Glomerular endothelial cell (primary cell): ENCODE measurements around the gene CNR1. TPM values are rescaled to one million over a fixed set of nuclear protein-coding genes. Genes with fewer than 3 reads are reported as not detected.

ENCODE experiments used
- DNase-seq: peaks from one replicate; pipeline ENCODE4 v3.0.0-alpha.2; 2011; ENCODE audit warnings: low read depth, low spot score; ENCODE audit errors: extremely low read depth
- total RNA-seq: library from RNA; depleted of rRNA; stranded (reverse); fragments of >200 nt; gene quantifications from 2 replicates; pipeline ENCODE4 v1.2.3, GENCODE V29; 2015

Gene CNR1
- total RNA-seq, 1 donor from 2014 or later = not detected

- DNase-seq = no peak
Measured at GRCh38 chr6:88144637-88145297, 21.4 kb downstream of the CNR1 start.

- DNase-seq = no peak
Measured at GRCh38 chr6:88143421-88144157, 22.6 kb downstream of the CNR1 start.

GRCh38 chr6:88142297-88142668 lies 23.9 kb downstream of the CNR1 start:
- DNase-seq = no peak

- DNase-seq = no peak
Measured at GRCh38 chr6:88141561-88142296, 24.4 kb downstream of the CNR1 start.

GRCh38 chr6:88137915-88138314 lies 28.2 kb downstream of the CNR1 start:
- no peak for DNase-seq

GRCh38 chr6:88135578-88136114 lies 30.5 kb downstream of the CNR1 start:
- DNase-seq = no peak

- no peak for DNase-seq
Measured at GRCh38 chr6:88134575-88134974, 31.6 kb downstream of the CNR1 start.

- no peak for DNase-seq
Measured at GRCh38 chr6:88133718-88134117, 32.4 kb downstream of the CNR1 start.

- no peak for DNase-seq
Measured at GRCh38 chr6:88124925-88125557, 41.1 kb downstream of the CNR1 start.

- DNase-seq = no peak
Measured at GRCh38 chr6:88120635-88121034, 45.5 kb downstream of the CNR1 start.

GRCh38 chr6:88119769-88120168 lies 46.4 kb downstream of the CNR1 start:
- DNase-seq = no peak

- DNase-seq = no peak
Measured at GRCh38 chr6:88116276-88116675, 49.9 kb downstream of the CNR1 start.

- DNase-seq = no peak
Measured at GRCh38 chr6:88115307-88115706, 50.8 kb downstream of the CNR1 start.

GRCh38 chr6:88114838-88115237 lies 51.3 kb downstream of the CNR1 start:
- no peak for DNase-seq

- DNase-seq = no peak
Measured at GRCh38 chr6:88111991-88112390, 54.2 kb downstream of the CNR1 start.

GRCh38 chr6:88107241-88107640 lies 58.9 kb downstream of the CNR1 start:
- DNase-seq = no peak

- no peak for DNase-seq
Measured at GRCh38 chr6:88105741-88106340, 60.3 kb downstream of the CNR1 start.
